ENCODE results near the gene RHEB.

The RHEB gene

DNA sequence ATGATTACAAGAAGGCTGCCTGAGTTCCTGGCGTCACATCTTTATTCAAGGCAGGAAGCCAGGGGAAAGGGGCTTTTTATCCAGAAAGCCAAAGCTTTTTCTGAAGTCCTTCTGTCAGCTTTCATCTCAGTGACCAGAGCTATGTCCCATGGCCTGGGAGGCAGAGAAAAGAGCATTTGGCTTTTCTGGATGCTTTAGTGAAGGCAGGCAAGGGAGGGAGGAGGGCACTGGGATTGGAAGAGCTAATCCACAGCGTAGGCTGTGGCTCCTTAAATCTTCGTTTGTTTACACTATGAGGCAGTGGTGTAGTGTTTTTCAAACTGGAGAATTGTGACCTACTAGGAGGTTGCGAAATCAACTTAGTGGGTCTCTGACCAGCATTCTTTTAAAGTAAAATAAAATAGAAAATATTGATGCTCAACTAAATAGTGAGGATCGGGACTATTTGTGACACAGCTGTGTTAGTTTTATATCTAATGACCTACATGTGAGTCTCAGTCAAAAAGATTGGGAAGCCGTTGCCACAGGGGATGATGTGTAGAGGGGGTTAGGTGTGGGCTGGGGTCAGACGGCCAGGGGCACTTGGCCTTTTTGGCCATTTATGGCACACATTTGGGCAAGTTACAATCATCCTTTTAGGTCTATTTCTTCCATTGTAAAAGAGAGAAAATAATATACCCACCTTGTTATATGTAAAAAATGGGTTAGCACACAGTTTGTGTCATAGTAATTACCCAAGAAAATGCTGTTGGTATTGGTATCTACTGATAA lies 93.8 kb downstream of the RHEB start:
- Histone ChIP-seq H3K27me3 (ENCODE audit: control insufficient read depth, insufficient read depth, low read length) (no peaks in the 10 kb centered on the region), H3K4me3 (ENCODE audit: low read depth, low read length) (no peak overlapping the region), H3K9ac (no peak overlapping the region), H3K4me2 (ENCODE audit: low read length) (no peak overlapping the region), H3K79me2 (no peaks in the 10 kb centered on the region), H3K9me3 (ENCODE audit: control insufficient read depth, low read length) (no peaks in the 10 kb centered on the region), H3K4me1 (peaks cover 14% of the 10 kb centered on the region), H3K36me3 (ENCODE audit: control insufficient read depth, insufficient read depth, low read length) (no peaks in the 10 kb centered on the region), H2AFZ (no peak overlapping the region), H3K27ac (no peak overlapping the region)
- TF ChIP-seq CTCF (IDR thresholded peaks at IDR 0.05) = no peak

DNA sequence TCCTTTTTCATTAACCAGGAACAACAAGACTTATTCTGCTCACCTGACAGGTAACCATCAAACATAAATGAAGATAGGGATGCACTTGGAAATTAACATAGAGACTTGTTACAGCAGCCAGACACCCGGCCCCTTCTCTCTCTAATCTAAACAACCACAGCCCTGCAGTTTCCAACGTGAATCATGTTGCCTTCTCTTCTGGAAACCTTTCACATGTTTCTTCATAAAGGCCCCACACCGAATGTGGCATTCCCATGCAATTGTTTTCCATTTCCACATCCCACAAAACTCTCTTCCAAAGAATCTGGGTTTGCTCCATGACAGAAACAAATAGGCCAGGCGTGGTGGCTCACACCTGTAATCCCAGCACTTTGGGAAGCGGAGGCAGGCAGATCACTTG lies 94.9 kb downstream of the RHEB start:
- Histone ChIP-seq H3K27me3 (ENCODE audit: control insufficient read depth, insufficient read depth, low read length) (no peaks in the 10 kb centered on the region), H3K27ac (no peak overlapping the region), H3K4me2 (ENCODE audit: low read length) (no peak overlapping the region), H3K4me3 (ENCODE audit: low read depth, low read length) (no peak overlapping the region), H2AFZ (no peak overlapping the region), H3K9ac (no peak overlapping the region), H3K9me3 (ENCODE audit: control insufficient read depth, low read length) (no peaks in the 10 kb centered on the region), H3K36me3 (ENCODE audit: control insufficient read depth, insufficient read depth, low read length) (no peaks in the 10 kb centered on the region), H3K4me1 (peaks cover 11% of the 10 kb centered on the region), H3K79me2 (no peaks in the 10 kb centered on the region)
- no peak for TF ChIP-seq CTCF (IDR thresholded peaks at IDR 0.05)

GRCh38 chr7:151423936-151424335 lies 95.8 kb downstream of the RHEB start:
- Histone ChIP-seq H3K79me2 (no peaks in the 10 kb centered on the region), H3K4me2 (ENCODE audit: low read length) (no peak overlapping the region), H3K27ac (no peak overlapping the region), H3K36me3 (ENCODE audit: control insufficient read depth, insufficient read depth, low read length) (no peaks in the 10 kb centered on the region), H2AFZ (no peak overlapping the region), H3K9ac (no peak overlapping the region), H3K4me3 (ENCODE audit: low read depth, low read length) (no peak overlapping the region), H3K9me3 (ENCODE audit: control insufficient read depth, low read length) (no peaks in the 10 kb centered on the region), H3K4me1 (peaks cover 3% of the 10 kb centered on the region), H3K27me3 (ENCODE audit: control insufficient read depth, insufficient read depth, low read length) (no peaks in the 10 kb centered on the region)
- no peak for TF ChIP-seq CTCF (IDR thresholded peaks at IDR 0.05)

GRCh38 chr7:151423226-151423625 lies 96.5 kb downstream of the RHEB start:
- no peak overlapping the region for H3K9ac ChIP-seq
- H3K27ac ChIP-seq = no peak overlapping the region
- no peak for TF ChIP-seq CTCF (IDR thresholded peaks at IDR 0.05)
- no peaks in the 10 kb centered on the region for H3K9me3 ChIP-seq (ENCODE audit: control insufficient read depth, low read length)
- H3K4me2 ChIP-seq (ENCODE audit: low read length) = no peak overlapping the region
- H3K4me1 ChIP-seq = no peaks in the 10 kb centered on the region
- no peaks in the 10 kb centered on the region for H3K36me3 ChIP-seq (ENCODE audit: control insufficient read depth, insufficient read depth, low read length)
- no peak overlapping the region for H3K4me3 ChIP-seq (ENCODE audit: low read depth, low read length)
- H3K27me3 ChIP-seq (ENCODE audit: control insufficient read depth, insufficient read depth, low read length) = no peaks in the 10 kb centered on the region
- H3K79me2 ChIP-seq = no peaks in the 10 kb centered on the region
- H2AFZ ChIP-seq = no peak overlapping the region

GRCh38 chr7:151422212-151422611 lies 97.5 kb downstream of the RHEB start:
- no peak for TF ChIP-seq CTCF (IDR thresholded peaks at IDR 0.05)

More at GRCh38 chr7:151422212-151422611, 97.5 kb downstream of the RHEB start:
- Histone ChIP-seq H3K4me1 (no peaks in the 10 kb centered on the region), H3K4me3 (ENCODE audit: low read depth, low read length) (no peak overlapping the region), H3K4me2 (ENCODE audit: low read length) (no peak overlapping the region), H3K9me3 (ENCODE audit: control insufficient read depth, low read length) (no peaks in the 10 kb centered on the region), H2AFZ (no peak overlapping the region), H3K27ac (no peak overlapping the region), H3K36me3 (ENCODE audit: control insufficient read depth, insufficient read depth, low read length) (no peaks in the 10 kb centered on the region), H3K27me3 (ENCODE audit: control insufficient read depth, insufficient read depth, low read length) (no peaks in the 10 kb centered on the region), H3K79me2 (no peaks in the 10 kb centered on the region), H3K9ac (no peak overlapping the region)
